ENCODE data around the gene CHCHD6. TPM values are rescaled to one million over a fixed set of nuclear protein-coding genes. Genes with fewer than 3 reads are reported as not detected.
A peak's percentile ranks its signal among the peaks of the same experiment; 100 is the strongest.

The CHCHD6 gene
- total RNA-seq, 1 donor from 2014 or later, result 6.7 TPM

DNA sequence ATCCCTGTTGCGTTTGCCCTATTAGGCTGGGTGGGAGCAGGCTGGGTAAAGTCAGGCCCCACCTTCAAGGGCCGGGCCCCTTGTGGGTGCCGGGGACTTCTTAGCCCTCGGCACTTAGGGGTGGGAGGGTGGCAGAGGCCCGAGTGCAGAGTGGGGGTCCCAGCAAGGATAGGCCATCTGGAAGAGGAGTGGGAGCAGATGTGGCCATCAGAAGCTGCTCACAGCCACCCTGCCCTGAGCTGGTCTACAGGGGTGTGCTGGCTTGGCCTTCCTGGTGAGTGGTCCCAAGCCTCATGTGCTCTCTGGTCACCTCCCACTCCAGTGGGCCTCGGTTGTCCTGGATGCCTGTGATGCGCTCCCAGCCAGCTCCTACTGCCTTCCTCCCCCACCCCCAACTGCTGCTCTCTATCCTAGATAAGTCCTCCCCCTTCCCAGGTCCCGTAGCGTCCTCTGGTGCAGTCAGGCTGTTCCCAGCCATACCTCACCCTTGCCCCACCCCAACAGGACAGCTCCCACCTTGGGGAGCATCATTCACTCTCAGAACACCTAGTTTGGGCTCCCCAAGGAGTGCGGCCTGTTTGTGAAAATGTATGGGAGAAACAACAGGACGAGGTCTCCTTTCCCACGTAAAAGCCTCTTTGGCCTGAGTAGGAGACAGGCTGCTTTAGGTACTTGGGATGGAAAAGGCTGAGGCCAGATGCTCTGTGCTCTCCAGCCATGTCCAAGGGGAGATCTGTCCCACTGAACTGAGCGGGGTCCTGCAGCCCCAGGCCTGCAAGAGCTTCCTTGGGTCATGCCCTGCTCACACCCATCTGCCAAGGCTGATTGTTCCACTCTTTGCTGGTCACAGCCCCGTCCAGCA is 254.0 kb downstream of the CHCHD6 start:
- no peak for DNase-seq (ENCODE audit: low read depth in 2 of 2)

DNA sequence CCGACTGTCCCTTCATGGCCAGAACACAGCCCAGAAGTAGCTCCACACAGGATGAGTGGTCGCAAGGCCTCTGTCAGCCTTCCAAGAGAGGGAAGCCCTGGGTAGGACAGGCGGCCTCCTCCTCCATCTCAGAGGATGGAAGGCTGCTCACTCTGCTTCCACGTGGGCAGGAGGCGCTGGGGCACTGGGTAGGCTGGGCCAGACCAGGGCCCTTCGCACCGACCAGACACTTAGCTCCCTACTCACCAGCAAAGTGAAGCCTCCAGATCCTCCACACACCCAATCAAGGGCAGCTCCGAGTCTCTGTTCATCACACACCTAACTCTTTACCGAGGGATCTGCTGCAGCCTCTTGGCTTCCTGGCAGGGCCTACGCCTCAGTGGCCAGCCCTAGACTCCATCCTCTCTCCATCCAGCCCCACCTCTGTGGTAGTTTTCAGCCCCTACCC is 254.6 kb downstream of the CHCHD6 start:
- DNase-seq (ENCODE audit: low read depth in 2 of 2), result no peak

DNA sequence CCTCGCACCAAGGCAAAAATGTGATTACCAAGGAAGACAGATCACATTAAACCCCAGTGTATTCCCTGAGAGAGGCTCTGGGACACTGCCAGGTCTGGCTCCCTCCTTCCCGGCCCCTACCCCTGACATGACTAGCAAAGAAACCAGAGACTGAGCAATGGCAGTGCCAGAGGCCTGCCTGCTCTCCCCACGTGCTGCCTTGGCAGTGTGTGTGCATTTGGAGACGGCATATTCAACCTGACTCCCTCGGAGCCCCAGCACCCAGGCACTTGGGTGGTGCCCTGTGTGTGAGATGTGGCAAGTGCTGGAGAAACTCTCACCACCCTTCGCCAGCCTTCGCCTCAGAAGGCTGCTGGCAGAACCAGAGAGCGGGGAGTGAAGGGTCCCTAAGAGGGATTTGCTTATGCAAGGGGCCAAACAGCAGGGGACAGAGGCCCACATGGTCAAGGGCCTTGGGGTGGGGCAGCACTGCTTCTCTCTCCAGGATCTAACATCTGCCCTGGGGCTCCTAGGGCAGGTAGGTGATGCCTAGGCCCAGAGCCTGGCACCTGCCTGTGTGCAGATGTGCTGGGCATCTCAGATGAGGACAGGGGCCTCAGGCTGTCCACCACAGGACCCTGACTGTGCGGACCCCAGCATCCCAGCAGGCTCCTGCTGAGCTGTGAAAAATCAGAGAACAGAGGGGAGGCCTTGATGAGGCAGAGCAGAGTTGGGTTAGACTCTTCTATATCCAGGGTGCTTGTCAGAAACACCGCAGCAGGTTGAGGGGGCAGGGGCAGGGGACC is 255.3 kb downstream of the CHCHD6 start:
- no peak for DNase-seq (ENCODE audit: low read depth in 2 of 2)

DNA sequence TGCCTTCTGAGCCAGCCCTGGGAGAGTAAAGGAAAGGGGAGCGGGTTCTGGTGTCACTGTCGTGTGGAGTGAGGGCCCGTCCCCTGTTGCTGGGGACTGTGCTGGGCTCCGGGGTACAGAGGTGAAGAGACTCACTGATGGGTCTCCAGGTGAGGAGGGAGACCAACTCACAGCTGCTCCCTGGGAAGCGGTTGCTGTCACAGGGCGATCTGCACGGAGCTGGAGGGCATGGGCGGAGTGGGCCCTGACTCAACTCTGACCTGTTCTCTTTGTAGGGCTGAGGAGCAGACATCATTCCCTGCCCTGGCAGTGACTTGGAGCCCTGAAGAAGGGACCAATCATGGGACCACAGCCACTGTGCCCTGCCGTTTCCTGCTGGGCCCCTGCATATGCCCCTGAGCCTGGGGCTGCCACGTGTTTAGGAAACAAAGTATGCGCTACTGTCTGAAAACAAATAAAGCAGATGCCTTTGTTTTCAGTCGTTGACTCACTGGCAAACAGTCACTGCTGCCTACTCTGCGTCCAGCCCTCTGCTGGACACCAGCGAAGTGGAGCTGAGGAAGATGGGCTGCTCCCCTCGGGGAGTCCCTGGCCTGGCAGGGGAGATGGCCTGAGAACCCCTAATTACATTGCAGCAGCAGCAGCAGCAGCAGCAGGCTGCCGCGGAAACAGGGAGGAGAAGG is 256.0 kb downstream of the CHCHD6 start:
- DNase-seq (ENCODE audit: low read depth in 2 of 2), result peak; percentile 68 to 88

DNA sequence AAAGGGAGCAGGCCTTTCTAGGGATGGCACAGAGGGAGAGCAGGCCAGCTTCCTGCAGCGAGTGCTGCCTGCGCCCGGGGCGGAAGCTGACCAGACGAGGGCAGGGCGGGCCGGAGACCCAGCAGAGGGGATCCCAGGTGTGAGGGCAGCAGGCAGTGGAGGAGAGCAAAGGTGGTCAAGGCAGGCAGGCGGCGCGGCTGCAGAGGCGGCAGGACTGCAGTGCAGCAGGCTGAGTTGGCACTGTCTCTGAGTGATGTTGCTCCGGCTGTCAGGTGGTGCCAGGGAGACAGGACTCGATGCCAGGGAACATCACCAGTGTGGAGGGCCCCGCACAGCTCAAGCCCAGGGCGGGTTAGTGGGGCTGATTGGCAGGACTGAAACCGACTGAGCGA is 256.6 kb downstream of the CHCHD6 start:
- peak in 1 of 2 donors; percentile 51 for DNase-seq (ENCODE audit: low read depth in 2 of 2)

DNA sequence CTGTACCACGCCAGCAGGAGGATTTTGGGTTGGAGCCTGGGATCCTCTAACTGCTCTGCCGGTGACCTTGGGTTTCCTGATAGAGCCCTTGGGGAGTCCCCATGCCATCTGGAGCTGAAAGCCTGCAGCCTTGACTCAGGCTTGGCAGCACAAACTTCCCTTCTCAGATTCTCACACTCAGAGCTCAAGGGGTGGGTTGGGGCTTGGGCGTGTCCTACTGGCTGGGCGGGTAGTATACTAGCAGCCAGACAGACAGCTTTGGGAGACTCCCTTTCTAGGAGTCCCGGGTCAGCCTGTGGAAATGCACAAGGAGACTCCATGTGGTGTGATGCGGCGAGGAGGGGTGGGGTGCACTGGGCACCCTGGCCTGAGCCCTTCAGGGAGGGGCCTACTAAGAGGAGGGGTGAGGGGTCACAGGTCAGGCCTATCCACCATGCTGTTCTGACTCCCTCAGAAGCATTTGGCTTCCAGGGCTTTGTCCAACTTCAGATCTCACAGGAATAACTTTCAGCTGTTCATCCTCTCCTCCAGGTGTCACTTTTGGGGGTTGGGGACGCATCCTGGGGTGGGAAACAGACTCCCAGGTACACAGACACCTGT is 257.3 kb downstream of the CHCHD6 start:
- DNase-seq (ENCODE audit: low read depth in 2 of 2), result no peak

DNA sequence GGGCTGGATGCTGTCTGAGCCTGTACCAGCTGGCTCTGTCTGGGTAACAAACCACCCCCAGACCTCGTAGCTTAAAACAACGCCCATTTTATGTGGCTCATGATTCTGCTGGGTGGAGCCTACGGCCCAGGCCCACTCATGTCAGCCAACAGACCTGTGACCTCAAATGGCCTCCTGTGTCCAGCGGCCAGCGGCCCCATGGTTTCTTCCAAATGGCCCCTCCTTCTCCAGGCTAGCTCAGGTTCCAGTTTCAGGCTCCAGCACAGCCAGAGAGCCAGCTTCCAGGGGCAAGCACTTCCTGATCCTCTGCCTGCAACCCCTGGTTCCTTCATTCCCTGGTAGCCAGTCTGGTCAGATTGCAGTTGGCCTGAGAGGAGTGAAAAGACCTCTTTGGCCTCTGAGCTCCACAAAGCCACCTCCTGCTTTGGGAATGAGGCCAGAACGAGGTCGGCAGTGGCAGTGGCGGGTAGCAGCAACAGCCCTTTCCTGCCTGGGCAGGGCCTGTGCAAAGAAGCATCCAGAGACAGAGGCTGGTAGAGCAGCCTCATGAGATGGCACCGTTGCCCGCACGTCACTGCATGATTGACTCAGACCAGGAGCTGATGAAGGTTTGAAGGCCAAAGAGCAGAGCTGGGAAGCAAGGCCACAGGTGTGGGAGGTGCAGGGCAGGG is 257.9 kb downstream of the CHCHD6 start:
- no peak for DNase-seq (ENCODE audit: low read depth in 2 of 2)

DNA sequence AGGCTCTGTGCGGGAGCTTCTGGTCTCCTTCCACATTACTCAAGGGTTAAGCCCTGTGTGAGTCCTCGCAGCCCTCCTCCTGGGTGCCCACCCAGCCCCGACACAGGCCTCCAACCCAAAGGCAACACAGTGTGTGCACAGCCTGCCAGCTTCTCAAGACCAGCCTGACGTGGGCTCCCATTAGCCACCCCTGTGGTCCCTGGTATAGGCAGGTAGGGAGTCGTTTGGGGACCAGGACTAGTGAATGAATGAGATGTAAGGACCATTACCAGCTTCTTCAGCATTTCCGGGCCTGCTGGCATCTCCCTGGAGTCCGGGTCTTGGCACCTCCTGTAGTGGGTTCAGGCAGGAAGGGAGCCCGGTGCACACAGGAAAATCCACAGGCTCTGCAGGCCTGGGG is 258.7 kb downstream of the CHCHD6 start:
- DNase-seq (ENCODE audit: low read depth in 2 of 2), result no peak

DNA sequence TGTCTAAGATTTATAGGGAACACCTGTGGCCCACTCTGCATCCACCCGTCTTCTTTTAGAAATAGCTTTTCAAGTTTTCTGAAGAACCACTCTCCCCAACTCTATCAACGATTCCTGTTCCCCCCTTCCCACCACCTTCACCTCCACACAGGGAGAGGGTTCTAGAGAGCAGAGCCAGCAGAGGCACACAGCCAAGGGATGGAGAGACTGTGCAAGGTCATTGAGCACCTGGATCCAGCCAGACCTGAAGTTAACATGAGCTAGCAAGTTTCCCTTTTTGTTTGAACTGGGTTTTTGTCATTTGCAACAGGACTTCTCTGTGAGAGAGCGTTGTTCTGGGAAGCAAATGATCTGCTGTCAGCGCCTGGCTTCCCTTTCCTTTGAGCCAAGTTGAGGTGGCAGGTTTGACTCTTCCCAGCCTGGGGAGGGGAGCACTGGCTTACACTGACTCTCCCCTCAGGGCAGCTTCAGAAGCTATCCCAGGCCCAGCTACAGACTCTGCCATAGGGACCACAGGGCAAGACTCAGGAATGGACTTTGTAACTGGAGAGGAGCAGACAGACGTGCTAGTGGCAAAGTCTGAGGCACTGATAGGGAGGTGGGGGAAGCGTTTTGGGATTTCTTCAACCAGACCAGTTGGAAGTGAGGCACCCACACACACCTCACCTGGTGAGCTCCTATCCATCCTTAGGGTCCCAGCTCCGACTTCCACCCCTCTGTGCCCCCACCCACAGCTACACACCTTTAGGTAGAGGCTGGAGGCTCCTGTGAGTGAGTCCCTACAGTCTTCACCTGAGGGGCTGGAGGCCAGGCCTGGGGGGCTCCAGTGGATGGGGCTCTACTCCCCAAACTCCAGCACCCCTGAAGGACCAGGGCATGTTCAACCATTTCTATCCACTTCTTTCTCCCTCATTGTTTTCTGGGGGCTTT is 259.5 kb downstream of the CHCHD6 start:
- DNase-seq (ENCODE audit: low read depth in 2 of 2), result no peak

DNA sequence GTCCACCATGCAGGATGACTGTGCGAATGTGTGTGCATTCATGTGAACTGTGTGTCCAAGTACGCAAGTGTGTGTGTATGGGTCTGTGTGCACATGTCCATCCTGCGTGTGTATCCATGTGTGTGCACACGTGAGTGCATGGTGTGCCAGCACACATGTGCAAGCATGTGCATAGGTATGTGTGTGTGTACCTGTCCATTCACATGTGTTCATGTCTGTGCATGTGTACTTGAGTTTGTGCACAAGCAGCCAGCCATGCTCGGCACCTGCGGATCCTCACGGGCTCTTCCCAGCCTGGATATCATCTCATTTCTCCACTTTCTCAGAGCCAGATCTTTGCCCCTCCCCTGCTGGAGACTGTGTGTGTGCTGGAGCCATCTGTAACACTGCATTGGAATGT is 260.2 kb downstream of the CHCHD6 start:
- no peak for DNase-seq (ENCODE audit: low read depth in 2 of 2)

DNA sequence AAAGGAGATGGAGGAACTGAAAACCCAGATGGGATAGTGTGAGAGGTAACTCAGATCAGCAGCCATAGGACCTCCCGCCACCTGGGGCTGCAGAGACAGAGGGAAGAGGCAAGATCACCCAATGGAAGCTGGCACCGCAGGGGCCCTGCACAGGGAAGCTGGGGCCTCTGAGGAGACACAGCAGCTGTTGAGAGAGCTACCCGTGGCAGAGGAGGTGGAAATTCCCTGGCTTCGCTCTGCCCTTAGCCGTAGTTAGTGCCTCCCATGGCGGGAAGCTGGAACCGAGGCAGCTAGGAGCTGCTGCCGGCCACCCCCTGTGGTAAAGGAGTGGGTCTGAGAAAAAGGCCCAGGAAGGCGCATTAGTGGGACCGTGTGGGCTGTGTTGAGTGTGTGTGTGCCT is 260.9 kb downstream of the CHCHD6 start:
- no peak for DNase-seq (ENCODE audit: low read depth in 2 of 2)

DNA sequence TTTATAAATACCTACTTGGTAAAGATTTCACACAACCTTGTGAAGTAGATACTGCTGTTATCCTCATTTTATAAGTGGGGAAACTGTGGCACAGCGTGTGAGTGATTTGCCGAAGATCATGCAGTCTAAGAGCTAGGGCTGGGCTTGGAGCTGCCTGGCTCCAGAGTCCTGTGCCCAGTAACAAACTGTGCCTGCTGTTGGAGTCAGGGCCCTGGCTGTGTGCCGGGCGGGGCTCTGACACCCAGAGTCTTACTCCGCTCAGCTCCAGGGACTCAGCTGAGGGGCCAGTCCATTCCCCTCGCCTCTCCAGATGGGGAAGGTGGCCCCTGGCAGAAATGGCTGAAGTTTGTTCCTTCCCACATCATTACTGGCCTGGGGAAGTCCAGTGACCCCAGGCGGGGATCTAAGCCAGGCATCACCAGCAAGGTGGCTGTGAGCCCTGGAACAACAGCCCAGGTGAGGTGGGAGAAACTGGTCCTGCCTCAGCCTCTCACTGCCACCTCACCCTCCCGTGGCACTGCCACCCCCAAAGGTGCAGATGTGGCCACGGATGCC is 261.6 kb downstream of the CHCHD6 start:
- DNase-seq (ENCODE audit: low read depth in 2 of 2), result no peak

DNA sequence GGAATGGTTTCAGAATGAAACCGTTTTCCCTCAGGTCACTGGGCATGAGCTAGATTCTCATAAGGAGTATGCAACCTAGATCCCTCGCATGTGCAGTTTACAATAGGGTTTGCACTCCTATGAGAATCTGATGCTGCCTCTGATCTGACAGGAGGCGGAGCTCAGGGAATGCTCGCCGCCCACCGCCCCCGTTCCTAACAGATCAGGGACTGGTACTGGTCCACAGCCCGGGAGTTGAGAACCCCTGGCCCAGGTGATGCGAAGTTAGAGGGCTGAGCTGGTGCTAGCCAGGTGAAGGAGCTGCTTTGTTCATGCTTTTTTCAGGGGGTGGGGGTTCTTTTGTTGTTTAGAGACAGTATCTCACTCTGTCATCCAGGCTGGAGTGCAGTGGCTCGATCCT is 263.3 kb downstream of the CHCHD6 start:
- DNase-seq (ENCODE audit: low read depth in 2 of 2), result no peak

DNA sequence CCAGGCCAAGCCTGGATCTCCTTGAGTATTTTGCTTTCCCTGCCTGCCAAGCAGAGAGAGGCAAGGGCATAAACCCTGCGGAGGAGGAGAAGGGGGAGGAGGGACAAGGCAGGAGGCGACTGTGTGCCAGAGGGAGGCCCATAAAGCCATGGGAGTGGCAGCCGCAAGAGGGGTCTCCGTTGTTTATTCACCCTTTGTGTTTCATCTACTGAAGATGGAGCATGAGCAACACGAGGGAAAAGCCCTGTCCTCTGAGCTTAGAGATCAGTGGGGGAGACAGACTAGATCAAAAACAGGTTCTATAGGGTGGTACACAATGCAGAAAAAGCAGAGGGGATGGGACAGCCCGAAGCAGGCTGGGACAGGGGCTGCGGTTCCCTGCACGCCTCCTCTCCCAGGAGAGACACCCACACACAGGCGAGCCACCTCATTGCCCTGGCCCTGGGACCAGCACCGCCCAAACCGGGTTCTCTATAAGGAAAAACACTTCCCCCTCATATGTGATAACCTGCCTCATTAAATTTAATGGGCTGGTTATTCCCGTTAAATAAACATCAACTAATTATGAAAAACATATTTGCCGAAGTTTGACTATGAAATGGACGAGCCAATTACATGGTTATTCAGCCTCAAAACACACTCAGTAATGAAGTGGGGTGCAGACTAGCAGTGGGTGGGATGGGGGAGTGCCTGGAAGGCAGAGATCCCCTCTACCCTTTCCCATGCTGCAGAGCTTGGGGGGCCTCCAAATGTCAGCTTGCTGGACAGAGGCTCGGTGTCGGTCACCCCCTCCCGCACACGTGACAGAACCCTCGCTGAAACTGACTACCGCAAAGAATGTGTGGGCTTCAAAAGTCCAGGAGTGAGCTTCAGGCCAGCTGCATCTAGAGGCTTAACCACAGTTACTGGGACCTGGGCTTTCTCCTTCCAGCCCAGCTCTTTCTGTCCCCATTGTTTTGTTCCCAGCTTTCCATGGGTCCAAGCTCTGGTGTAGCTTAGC is 264.7 kb downstream of the CHCHD6 start:
- DNase-seq (ENCODE audit: low read depth in 2 of 2), result no peak

DNA sequence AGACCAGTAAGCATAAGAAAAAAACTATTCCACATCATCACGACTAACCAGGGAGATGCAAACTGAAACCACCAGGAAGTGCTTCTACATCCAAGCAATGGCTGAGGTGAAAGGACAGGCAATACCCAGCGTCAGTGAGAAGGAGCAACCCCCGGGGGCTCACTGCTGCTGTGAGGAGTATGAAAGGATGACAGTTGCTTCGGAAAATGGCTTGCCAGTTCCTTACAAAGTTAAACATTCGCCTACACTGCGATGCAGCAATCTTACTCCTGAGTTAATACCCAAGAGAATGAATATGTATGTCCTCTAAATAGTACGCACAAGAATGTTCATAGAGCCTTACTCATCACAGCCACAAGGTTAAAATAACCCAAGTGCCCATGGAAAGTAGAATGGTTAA is 265.5 kb downstream of the CHCHD6 start:
- DNase-seq (ENCODE audit: low read depth in 2 of 2), result no peak

DNA sequence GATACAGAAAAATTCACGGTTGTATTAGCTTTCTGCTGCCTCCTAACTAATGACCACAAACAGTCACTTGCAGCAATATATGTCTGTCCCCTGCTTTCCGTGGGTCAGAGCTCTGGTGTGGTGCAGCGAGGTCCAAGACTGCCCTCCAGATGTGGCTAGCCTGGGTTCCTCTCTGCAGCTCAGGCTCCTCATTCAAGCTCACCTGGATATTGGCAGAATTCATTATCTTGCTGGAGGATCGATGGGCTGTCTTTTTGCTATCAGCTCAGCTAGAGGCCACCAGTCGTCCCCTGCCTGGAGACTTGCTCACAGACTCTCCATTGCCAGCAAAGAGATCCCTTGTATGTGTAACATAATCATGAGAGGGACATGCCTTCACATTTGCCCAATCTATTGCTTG is 266.1 kb downstream of the CHCHD6 start:
- no peak for DNase-seq (ENCODE audit: low read depth in 2 of 2)

DNA sequence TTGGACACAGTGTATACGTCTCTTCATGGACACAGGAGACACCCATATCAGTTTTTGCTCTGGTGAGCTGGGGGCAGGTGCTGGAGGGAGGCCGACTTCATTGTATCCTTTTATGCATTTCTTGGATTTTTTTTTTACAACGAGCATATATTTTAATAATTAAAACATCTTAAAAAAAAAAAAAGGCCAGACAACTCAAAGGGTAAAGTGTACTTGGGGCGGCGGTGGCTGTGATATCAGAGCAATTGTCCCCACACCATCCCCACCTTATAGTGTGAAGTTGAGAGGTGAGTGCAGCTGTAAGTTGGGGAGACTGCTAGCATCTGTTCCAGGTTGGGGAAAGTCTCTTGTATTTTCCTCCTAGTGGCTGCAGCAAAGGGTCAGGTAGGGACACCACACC is 266.9 kb downstream of the CHCHD6 start:
- no peak for DNase-seq (ENCODE audit: low read depth in 2 of 2)

DNA sequence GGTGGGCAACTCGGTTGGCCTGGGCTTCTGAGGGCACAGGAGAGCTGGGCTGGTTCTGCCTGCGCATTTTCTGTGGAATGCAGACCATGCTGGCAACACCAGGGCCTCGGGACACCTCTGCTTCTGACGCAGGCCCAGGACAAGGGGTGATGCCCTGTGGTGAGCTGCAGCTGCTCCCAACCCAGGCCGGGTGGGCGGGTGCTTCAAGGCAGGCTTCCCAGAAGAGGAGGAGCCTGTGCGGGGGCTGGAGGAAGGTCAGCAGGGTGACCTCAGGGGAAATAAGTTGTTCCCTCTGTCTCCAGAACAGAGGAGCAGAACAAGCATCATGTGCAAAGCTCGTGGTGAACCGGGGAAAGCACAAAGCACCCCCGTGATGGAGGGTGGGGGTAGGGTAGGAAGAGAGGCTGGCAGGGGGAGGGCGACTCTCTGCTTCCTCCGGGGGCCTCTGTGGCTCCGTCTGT is 267.9 kb downstream of the CHCHD6 start:
- DNase-seq (ENCODE audit: low read depth in 2 of 2), result no peak

All from dermis microvascular lymphatic vessel endothelial cell (primary cell).